HL-60/S4 treated with retinoic acid at 250 ng/mL for 4 days and 3 days (cell line): ENCODE results near the gene ERCC6L.

ENCODE experiments used
- in situ Hi-C: fragments of 300-500 bp; cut with MboI; formaldehyde crosslinking; loops from 2 replicates; pipeline ENCODE4 v1.7.0; 2022; ENCODE audit warnings: low sequenced_read_pairs

The ERCC6L gene, protein sequence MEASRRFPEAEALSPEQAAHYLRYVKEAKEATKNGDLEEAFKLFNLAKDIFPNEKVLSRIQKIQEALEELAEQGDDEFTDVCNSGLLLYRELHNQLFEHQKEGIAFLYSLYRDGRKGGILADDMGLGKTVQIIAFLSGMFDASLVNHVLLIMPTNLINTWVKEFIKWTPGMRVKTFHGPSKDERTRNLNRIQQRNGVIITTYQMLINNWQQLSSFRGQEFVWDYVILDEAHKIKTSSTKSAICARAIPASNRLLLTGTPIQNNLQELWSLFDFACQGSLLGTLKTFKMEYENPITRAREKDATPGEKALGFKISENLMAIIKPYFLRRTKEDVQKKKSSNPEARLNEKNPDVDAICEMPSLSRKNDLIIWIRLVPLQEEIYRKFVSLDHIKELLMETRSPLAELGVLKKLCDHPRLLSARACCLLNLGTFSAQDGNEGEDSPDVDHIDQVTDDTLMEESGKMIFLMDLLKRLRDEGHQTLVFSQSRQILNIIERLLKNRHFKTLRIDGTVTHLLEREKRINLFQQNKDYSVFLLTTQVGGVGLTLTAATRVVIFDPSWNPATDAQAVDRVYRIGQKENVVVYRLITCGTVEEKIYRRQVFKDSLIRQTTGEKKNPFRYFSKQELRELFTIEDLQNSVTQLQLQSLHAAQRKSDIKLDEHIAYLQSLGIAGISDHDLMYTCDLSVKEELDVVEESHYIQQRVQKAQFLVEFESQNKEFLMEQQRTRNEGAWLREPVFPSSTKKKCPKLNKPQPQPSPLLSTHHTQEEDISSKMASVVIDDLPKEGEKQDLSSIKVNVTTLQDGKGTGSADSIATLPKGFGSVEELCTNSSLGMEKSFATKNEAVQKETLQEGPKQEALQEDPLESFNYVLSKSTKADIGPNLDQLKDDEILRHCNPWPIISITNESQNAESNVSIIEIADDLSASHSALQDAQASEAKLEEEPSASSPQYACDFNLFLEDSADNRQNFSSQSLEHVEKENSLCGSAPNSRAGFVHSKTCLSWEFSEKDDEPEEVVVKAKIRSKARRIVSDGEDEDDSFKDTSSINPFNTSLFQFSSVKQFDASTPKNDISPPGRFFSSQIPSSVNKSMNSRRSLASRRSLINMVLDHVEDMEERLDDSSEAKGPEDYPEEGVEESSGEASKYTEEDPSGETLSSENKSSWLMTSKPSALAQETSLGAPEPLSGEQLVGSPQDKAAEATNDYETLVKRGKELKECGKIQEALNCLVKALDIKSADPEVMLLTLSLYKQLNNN

DNA sequence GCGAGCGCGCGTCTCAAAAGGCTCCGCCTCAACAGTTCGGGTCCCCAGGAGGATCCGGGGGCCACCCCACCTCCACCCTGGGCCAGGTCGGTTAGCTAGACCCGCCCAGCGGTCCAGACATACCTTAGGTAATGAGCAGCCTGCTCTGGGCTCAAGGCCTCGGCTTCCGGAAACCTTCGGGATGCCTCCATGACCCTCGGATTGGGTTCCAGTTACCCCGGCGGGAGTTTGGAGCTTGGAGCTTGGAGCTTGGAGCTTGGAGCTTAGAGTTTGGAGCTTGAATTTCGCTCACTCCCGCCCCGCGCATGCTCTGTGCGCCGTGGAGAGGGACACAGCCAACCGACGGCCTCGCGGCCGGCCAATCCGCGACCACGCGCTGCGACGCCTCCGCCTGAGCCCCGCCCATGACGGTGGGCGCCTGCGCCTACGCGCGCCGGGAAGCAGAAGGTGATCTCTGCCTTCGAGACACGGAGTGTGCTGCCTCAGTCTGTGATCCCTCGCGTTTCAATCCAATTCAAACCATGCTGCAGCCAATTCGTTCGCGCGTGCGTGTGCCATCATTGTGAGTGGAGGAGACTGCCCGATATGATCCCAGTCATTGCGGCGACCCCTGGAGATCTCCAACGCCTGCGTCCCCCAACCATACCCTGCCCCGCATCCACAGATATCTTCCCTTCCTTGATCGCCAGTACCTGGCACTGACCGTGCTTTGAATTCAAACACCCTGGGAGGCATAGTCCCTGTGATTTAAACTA lies at the start of gene ERCC6L:
Gene ERCC6L (minus strand): TSS at position 307 of the 755 bp plus-strand sequence. CDS start 116 bp downstream, at position 191.
- in situ Hi-C loops = no loop called here

DNA sequence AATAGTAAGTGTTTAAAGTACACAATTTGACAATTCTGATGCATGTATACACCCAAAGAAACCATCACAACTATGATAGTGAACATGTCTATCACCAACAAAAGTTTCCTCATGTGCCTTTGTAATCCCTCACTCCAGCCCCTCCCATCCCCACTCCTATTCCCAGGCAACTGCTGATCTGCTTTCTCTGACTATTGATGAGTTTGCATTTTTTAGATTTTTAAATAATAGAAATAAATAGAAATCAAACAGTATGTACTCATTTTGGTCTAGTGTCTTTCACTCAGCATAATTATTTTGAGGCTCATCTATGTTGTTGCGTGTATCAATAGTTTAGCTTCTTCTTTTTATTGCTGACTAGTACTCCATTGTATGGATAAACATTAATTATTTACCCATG lies 43.5 kb upstream of the ERCC6L start:
- in situ Hi-C loops = no loop called here

DNA sequence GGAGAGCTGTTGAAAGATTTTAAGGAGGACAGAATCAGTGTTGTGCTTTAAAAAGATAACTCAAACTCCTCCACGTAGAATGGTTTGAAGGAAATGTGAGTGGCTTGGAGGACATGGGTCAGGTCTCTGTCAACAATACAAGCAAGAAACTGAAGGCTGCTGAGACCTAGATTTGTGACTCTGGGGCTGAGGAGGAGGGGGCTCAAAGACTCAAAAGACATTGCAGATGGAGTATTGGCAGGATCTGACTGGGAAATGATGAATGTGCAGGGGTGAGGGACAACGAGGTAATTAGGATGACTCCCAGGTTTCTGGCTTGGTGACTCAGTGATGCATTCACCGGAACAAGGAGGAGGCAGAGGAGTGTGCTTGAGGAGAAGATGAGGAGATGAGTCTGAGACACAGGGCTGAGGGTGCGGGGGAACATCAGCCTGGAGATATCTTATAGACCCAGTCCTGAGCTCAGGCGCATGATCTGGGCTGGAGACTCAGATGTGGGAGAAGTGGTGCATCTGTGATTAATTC lies 41.6 kb upstream of the ERCC6L start:
- in situ Hi-C loops = no loop called here

DNA sequence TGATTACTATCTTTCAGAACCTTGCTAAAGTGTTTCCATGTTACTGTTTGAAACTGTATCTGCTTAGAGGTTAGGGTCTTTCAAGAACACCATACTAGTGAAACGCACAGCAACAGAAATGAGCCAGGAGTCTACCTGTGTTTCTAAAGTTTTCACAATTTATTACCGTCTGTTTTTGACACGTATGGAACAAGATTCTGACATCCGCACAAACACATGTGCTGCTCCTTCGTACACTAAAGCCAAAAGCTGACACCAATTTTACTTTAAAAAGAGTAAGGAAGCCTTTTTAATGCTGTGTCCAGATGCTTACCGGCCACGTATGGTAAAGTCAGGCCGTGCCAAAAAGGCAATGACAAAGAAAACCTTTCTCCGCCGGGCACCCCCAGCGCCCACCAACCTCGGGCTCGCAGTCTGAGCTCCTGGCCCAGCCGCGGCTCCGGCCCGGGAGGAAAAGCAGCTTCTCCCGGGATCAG lies 37.7 kb upstream of the ERCC6L start:
- in situ Hi-C loops = no loop called here

DNA sequence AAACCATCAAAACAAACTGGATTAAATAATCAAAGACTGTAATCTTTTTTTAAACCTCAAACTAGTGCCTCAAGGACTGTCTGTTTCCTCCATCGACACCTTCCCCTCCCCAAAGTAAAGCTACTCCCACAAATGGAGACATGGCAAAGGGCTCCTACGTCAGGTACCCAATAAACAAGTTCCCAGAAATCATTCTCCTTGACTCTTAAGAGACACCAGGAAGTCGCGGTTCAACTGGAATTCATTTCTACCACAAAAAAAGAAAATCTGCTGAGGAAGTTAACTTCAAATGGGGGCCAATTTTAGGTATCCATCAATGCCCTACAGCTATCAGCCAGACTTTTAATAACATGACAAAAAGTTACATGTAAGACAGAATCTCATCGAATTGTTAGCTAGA lies 35.7 kb upstream of the ERCC6L start:
- in situ Hi-C loops = no loop called here

DNA sequence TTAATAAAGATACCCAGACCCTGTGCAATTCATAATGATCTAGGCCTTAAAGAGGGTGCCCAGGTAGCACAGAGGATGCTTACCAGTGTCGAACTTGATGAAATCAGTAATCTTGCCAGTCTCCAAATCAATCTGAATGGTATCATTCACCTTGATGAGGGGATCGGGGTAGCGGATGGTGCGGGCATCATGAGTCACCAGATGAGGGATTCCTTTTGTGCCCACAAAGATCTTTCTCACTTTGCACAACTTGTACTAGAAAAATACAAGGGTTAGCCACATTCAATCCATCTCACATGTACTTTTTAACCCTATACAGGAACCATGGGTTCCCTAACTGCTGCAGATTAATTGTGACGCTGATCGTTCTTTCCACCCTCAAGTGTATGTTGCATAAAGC lies 34.9 kb upstream of the ERCC6L start:
- in situ Hi-C loops = no loop called here

DNA sequence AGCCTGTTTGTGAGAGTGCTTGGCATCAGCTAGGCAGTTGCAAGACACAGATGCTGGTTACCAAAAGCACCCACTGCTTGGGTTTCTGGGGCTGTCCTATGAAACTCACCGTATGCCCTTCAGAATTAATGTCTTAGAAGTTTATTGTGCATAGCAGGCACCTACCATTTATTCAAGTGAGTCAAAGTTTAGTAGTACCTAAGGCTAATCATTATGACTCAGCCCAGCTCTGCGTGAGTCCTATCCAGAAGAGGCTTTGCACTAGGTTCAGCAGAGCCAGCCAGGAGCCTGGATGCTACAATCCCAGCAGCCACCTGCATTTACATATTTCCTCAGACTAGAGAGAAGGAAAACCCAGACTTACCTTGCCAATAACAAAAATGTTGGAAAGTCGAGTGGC lies 34.0 kb upstream of the ERCC6L start:
- in situ Hi-C loops = no loop called here

DNA sequence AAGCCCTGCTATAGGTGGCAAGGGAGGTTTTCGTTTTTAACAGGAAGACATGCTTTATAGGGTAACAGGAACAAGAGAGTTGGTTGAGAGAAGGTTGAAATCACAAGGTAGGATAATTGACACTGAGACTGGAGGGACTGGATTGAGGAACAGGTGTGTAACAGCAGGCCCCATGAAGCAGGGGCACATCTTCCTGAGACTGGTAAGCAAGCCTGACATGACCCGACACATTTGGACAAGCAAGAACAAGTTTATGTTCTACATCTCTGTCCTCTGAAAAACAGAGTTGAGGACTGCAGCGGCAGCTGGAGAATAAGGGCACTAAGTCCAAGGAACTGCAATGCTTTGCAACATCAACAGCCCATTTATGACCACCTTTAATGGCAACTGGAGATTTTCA lies 33.0 kb upstream of the ERCC6L start:
- in situ Hi-C loops = no loop called here

DNA sequence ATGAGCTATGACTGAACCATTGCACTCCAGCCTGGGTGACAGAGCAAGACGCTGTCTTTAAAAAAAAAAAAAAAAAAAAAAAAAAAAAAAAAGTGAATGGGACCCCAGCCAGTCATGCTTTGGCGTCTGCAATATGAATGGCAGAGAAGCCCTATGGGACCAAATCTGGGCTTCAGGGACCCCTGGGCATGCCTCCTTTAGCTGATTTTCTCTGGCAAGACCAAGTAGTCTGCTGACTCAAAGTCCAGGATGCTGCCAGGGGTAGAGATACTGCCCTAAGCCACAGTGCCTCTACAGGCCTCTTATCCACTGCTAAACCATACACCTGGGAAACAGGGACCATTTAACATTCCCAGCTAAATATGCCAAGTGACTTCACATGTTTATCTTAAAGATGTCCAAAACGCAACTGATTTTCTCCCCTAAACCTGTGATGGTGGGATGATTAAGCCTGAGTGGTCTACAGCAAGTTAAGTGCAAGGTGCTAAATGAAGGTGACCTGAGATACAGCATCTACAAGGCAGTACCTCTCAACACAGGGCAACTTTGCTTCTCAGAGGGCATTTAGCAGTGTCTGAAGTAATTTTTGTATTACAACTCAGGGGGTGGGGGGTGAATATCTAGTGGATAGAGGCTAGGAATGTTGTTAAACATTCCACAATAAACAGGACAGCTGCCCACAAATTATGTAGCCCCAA lies 32.4 kb upstream of the ERCC6L start:
- in situ Hi-C loops = no loop called here

DNA sequence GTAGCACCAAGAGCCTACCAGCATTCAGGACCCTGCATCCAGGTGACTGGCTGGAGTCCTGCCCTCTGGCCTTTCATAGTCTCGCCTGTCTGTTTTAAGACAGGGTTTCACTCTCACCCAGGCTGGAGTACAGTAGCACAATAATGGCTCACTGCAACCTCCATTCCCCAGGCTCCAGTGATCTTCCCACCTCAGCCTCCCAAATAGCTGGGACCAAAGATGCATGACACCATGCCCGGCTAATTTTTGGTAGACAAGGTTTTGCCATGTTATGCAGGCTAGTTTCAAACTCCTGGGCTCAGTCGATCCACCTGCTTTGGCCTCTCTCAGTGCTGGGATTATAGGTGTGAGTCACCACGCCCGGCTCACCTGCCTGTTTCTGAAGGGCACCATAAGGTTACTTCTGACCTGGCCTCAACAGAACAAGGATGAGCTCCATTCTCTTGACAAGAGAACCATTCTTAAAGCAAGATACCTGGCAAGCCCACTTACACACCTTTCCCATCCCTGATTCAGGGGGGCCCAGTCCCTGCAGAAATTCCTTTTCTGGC lies 31.6 kb upstream of the ERCC6L start:
- in situ Hi-C loops = no loop called here

DNA sequence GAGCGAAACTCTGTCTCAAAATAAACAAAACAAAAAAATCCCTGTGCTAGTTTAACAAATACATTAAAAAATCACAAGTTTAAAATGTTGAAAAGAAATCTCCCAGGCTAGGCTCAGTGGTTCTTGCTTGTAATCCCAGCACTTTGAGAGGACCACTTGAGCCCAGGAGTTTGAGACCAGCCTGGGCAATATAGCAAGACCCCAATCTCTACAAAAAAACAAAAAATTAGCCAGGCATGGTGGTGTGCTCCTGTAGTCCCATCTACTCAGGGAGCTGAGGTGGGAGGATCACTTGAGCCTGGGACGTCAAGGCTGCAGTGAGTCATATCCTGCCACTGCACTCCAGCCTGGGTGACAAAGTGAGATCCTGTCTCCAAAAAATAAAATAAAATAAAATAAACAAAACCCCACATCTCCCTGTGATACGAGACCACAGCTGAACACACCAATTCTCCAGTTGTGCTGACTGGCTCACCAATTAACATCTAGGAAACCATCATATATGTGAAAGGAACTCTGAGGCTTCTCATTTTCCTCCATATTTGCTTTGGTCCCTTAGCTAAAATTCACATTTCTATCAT lies 30.9 kb upstream of the ERCC6L start:
- in situ Hi-C loops = no loop called here

DNA sequence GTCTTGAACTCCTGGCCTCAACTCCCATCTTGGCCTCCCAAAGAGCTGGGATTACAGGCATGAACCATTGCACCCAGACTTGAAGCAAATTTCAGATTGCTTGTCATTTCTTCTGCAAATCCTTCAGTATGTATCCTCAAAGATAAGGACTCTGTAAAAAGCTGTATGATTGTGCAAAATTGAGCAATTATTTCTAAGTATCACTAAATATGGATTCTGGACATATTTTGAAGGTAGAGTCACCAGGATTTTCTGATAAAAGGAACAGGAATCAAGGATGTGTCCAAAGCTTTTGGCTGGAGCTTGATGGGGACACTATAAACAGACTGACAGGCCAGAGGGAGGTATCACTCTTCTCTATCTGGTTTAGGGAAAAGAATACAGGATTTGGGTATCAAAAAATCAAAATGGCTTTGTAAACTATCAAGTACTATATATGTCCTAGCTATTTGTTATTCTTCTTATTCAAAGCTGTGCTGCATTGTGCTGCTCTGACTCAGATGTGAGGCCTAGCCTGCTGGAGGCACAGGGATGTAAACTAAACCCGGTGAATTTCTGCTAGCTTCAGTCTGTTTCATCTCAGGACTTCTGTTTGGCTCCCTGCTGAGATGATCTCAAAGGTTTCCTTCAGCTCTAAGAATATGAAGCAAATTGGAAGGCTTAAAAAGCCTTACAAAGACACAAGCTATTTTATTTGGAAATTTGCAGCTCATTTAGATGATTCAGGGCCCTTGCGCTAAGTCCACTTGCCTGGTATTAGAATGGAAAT lies 30.0 kb upstream of the ERCC6L start:
- in situ Hi-C loops = no loop called here

DNA sequence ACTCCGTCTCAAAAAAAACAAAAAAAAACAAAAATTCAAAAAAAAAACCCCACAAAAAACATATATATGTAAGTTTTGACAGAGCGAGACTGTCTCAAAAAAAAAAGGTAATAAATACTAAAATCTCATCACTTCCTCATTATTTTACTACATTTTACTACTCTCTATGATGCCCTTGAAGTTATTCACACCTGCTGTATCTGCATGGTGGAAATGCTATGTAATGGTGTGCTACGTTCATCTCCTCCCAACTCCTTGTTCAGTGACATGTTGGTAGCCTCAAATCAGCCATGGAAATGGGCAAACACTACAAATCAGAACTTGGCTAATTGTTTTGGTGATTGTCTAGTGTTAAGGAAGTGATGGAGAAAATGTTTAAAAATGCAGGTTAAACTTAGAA lies 26.4 kb upstream of the ERCC6L start:
- in situ Hi-C loops = no loop called here

DNA sequence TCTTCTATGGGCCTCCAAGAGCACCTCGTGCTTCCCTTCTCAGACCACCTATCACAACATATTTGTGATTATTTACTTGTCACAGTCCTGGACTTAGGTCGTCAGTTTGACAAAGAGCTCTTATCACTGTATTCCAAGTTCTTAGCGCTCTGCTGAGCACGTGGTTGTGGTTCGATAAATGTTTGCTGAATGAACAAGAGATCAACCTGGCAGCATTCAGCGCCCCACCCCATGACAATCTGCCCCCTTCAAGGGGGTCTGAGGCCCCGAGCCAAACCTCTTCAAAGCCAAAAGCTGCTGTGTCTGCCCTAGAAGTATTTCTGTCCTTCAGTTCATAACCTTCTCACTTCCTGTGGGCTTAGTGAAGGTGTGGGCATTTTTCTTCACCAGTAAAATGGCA lies 23.2 kb upstream of the ERCC6L start:
- in situ Hi-C loops = no loop called here

DNA sequence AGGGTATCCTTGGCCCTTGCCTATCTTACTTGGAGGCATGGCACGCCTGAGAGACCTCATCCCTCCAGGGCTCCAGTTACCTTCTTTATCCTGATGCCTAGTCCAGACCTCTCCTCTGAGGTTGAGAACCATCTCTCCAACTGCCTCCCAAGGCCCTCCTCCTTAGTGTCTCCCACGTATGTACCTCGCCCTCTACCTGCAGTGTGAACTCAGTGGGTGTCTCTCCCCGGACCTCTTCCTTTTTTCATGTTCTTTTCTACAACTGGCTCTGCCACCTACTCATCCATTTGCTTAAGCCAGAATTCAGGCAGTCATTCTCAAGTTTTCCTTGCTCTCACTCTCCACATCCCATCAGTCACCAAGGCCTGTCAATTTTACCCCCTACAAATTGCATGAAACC lies 21.6 kb upstream of the ERCC6L start:
- in situ Hi-C loops = no loop called here

DNA sequence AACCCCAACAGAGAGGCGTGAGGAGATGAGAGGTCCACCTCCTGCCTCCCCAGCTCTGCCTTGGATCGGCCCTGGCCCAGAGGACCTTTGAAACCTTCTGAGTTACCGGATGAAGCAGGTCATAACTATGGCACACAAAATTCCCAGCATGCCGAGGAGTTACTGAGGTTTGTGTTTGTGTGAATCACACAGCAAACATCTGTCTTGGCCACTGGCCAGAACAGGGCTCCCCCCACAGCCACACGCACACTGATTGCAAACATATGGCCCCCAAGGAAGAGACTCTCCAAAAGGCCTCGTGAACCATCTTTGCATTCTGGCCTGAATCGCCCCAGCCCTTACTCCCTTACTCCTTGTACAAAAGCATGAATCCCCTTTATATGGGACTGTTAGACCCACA lies 19.3 kb upstream of the ERCC6L start:
- in situ Hi-C loops = no loop called here

DNA sequence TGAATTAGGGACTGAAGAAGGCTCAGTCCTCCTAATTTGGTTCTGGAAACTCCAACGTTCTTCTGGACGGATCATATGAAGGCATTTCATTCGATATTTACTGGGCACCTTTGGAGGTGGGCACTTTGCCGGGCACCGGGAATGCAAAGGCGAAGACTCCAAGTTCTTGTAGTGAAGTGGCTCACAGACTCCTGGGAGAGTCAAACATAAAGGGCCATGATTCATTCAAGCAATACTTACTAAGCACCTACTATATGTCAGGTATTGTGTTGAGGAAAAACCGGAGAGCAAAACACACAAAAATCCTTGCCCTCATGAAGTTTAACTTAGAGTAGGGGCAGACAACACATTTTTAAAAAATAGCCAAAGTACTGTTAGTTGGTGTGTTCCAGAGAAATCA lies 17.0 kb upstream of the ERCC6L start:
- in situ Hi-C loops = no loop called here

DNA sequence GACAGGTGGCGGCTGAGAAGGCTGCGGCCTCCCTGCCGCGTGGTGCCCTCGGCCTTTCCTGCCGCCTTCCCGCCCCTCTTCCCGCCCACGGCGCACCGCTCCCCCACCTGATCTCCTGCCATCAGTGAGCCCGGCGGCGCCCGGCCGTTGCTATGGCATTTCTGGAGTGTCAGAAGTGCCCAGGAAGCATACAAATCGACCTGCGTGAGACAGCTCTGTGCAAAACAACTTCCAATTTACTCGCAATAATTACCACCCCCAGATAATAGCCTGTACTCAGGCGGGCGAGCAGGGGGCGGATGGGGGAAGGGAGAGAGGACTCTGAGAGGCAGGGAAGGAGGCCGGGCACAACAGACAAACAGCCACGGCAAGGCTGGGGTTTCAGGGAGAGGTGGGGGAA lies 16.6 kb upstream of the ERCC6L start:
- in situ Hi-C loops = no loop called here
